ENCODE results near the gene PRR23C. TPM values are rescaled to one million over a fixed set of nuclear protein-coding genes. Genes with fewer than 3 reads are reported as not detected.

The PRR23C gene
- total and polyA plus RNA-seq, 2 experiments from 2014 or later: not detected

- no peak overlapping the region for H2AFZ ChIP-seq
- H4K20me1 ChIP-seq (ENCODE audit: insufficient read depth, poor library complexity, severe bottlenecking): no peaks in the 10 kb centered on the region
- H3K9me2 ChIP-seq (replicated peaks; ENCODE audit: insufficient read depth): no peaks in the 10 kb centered on the region
- H3K36me3 ChIP-seq (replicated peaks; ENCODE audit: insufficient read depth, low read depth): no peaks in the 10 kb centered on the region
- H3K79me2 ChIP-seq: no peaks in the 10 kb centered on the region
- H3K4me1 ChIP-seq (ENCODE audit: insufficient read depth): no peaks in the 10 kb centered on the region
- H3K27ac ChIP-seq: no peak overlapping the region
- DNase-seq (ENCODE audit: low spot score): no peak
- no peak overlapping the region for H3K4me3 ChIP-seq
- H3K27me3 ChIP-seq: no peaks in the 10 kb centered on the region
- WGBS (ENCODE audit: low lambda C conversion rate, missing lambda C conversion rate): 98% methylated on average over 36 of the region's 45 CpGs
- TF ChIP-seq EZH2 (IDR thresholded peaks at IDR 0.05; ENCODE audit: borderline replicate concordance): no peak
- no peak for TF ChIP-seq EZH2phosphoT487 (IDR thresholded peaks at IDR 0.05; ENCODE audit: low read depth, severe bottlenecking, unreplicated experiment)
- no peak for TF ChIP-seq CTCF (IDR thresholded peaks at IDR 0.05; ENCODE audit: poor library complexity)
- no peaks in the 10 kb centered on the region for H3K9me3 ChIP-seq (ENCODE audit: low read depth)
- no peak overlapping the region for H3K4me2 ChIP-seq
These were observed 39.2 kb downstream of the PRR23C start for GRCh38 chr3:139005356-139005993.

GRCh38 chr3:138995706-138996105 lies 49.0 kb downstream of the PRR23C start:
- no peaks in the 10 kb centered on the region for H3K9me2 ChIP-seq (replicated peaks; ENCODE audit: insufficient read depth)
- H3K4me2 ChIP-seq: no peak overlapping the region
- H3K27ac ChIP-seq: no peak overlapping the region
- TF ChIP-seq CTCF (IDR thresholded peaks at IDR 0.05; ENCODE audit: poor library complexity) (no peak), EZH2phosphoT487 (IDR thresholded peaks at IDR 0.05; ENCODE audit: low read depth, severe bottlenecking, unreplicated experiment) (no peak), EZH2 (IDR thresholded peaks at IDR 0.05; ENCODE audit: borderline replicate concordance) (no peak)
- no peak overlapping the region for H2AFZ ChIP-seq
- no peak for DNase-seq (ENCODE audit: low spot score)
- H3K36me3 ChIP-seq (replicated peaks; ENCODE audit: insufficient read depth, low read depth): no peaks in the 10 kb centered on the region
- H3K4me3 ChIP-seq: no peak overlapping the region
- WGBS (ENCODE audit: low lambda C conversion rate, missing lambda C conversion rate): 81% methylated on average over 1 of the region's 1 CpG
- peaks cover 17% of the 10 kb centered on the region for H3K27me3 ChIP-seq
- no peaks in the 10 kb centered on the region for H4K20me1 ChIP-seq (ENCODE audit: insufficient read depth, poor library complexity, severe bottlenecking)
- H3K79me2 ChIP-seq: no peaks in the 10 kb centered on the region
- no peaks in the 10 kb centered on the region for H3K9me3 ChIP-seq (ENCODE audit: low read depth)
- H3K4me1 ChIP-seq (ENCODE audit: insufficient read depth): no peaks in the 10 kb centered on the region

Other genes with a start within 250 kb of the PRR23C start
- gene PIK3CB, start 210.0 kb downstream of the PRR23C start, total RNA-seq: 21.3 and 23.0 TPM in 2 replicates
- gene PIK3CB, start 210.0 kb downstream of the PRR23C start, polyA plus RNA-seq: 14.3 and 16.0 TPM in 2 replicates
- gene FOXL2, start 97.8 kb downstream of the PRR23C start, total RNA-seq: not detected in 2 replicates
- gene FOXL2, start 97.8 kb downstream of the PRR23C start, polyA plus RNA-seq: not detected in 2 replicates
- not detected in 2 replicates for gene FOXL2NB, start 97.7 kb downstream of the PRR23C start, total RNA-seq
- not detected in 2 replicates for gene FOXL2NB, start 97.7 kb downstream of the PRR23C start, polyA plus RNA-seq
- not detected in 2 replicates for gene PRR23A, start 38.6 kb downstream of the PRR23C start, total RNA-seq
- gene PRR23A, start 38.6 kb downstream of the PRR23C start, polyA plus RNA-seq: not detected in 2 replicates
- gene PRR23B, start 24.0 kb downstream of the PRR23C start, total RNA-seq: not detected in 2 replicates
- not detected in 2 replicates for gene PRR23B, start 24.0 kb downstream of the PRR23C start, polyA plus RNA-seq

Data from hepatocyte (in vitro differentiated cells).